RPMI7951 (cell line): ENCODE measurements around the gene USP40. TPM values are rescaled to one million over a fixed set of nuclear protein-coding genes. Genes with fewer than 3 reads are reported as not detected.

Experiments
- DNase-seq: peaks from one replicate; pipeline ENCODE4 v3.0.0-alpha.2; 2012; ENCODE audit warnings: low read depth
- total RNA-seq: library from RNA; depleted of rRNA; stranded (reverse); fragments of >200 nt; shearing (Covaris generic); gene quantifications from 2 replicates; pipeline ENCODE4 v1.2.3, GENCODE V29; 2014

The USP40 gene
- total RNA-seq, 1 experiment from 2014 or later: 26.0 TPM

- no peak for DNase-seq
Measured at GRCh38 chr2:233553366-233553765, 13.2 kb downstream of the USP40 start.

GRCh38 chr2:233551491-233551890 is 15.1 kb downstream of the USP40 start:
- no peak for DNase-seq

- no peak for DNase-seq
Measured at GRCh38 chr2:233546774-233547173, 19.8 kb downstream of the USP40 start.

DNA sequence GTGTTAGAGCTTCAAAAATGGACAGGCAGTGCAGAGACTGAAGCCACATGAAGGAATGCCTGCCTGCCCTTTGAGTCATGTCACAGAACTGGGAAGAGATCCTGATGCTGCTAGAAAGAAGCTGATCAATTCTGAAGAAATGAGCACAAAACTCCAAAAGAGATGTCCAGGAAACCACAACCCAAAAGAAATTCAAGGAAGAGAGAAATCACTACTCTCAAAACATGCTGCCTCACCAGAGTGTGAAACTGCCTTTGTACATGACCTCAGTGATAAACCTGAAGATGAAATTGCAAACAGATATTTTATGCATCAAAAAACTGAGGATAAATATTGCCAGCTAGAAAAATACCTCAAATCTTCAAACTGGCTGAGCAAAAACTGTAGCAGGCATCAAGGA is 20.5 kb downstream of the USP40 start:
- DNase-seq: no peak

- no peak for DNase-seq
Measured at GRCh38 chr2:233544200-233544610, 22.4 kb downstream of the USP40 start.

GRCh38 chr2:233542507-233542906 is 24.1 kb downstream of the USP40 start:
- peak; percentile 8 for DNase-seq

- no peak for DNase-seq
Measured at GRCh38 chr2:233538741-233539140, 27.8 kb downstream of the USP40 start.

GRCh38 chr2:233535271-233535670 is 31.3 kb downstream of the USP40 start:
- DNase-seq: no peak

DNA sequence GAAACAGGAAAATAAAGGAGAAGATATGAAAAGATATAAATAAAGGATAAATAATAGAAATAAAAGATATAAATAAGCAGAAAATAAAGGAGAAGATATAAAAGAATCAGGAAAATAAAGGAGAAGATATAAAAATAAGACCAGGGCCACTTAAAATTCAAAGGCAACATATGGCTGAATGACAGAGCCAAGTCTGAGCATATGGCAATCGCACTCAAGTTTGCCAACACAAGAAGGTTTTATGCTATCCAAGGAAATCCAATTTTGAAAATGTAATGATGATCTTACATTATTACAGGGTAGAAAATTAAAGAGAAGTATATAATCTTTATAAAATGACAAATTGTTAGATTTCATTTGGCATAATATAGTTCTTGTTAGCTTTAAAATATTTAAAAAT is 33.6 kb downstream of the USP40 start:
- no peak for DNase-seq

DNA sequence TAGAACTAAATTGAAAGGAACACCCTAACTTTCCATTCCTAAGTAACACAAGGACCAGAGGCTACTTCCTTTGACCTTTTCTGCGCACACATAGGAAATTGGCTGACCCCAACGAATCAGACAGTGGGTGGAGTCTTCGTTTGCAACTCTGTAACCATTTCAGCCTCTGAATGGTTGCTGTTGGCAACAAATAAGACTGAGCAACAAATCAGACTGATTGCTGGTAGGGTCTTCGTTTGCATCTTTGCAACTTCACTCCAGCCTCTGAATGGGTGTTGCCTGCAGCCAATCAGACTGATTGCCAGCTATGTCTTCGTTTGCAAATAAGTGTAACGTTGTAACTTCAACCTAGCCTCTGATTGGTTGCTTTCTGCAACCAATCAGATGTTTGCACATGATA is 34.6 kb downstream of the USP40 start:
- DNase-seq: no peak

GRCh38 chr2:233530381-233530780 is 36.2 kb downstream of the USP40 start:
- DNase-seq: no peak

DNA sequence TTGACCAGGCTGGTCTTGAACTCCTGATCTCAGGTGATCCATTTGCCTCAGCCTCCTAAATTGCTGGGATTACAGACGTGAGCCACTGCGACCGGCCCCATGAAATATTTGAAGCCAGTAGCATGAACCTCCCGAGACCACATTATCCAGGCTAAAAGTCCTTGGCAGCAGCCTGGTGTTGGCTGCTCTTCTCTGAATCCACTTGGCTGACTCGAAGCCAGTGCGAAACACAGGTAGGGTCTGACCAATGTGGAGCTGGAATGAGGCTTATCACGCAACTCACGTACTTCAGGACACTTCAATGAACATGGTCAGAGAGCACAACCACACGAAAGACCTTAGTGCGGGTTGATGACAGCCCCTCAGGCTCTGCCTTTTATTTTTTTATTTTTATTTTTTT is 38.4 kb downstream of the USP40 start:
- no peak for DNase-seq

DNA sequence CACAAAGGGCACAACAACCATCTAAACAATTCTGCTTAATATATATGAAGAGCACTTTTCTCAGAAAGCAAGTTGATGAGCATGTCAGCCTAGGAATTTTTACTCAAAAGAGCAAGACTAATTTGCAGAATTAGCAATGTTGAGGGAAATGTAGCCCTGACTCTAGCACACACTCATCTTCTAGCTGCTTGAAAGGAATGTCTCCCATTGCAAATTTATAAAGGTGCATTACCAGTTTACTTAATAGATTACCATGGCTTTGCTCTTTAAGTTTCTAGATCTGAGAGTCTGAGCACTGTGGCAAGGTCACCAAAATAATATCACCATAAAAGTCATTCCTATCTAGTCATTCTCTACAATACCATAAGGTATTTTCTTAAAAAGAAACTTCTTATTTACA is 40.8 kb downstream of the USP40 start:
- DNase-seq: no peak

- no peak for DNase-seq
Measured at GRCh38 chr2:233519787-233520611, 46.6 kb downstream of the USP40 start.

- no peak for DNase-seq
Measured at GRCh38 chr2:233513953-233514655, 52.5 kb downstream of the USP40 start.

DNA sequence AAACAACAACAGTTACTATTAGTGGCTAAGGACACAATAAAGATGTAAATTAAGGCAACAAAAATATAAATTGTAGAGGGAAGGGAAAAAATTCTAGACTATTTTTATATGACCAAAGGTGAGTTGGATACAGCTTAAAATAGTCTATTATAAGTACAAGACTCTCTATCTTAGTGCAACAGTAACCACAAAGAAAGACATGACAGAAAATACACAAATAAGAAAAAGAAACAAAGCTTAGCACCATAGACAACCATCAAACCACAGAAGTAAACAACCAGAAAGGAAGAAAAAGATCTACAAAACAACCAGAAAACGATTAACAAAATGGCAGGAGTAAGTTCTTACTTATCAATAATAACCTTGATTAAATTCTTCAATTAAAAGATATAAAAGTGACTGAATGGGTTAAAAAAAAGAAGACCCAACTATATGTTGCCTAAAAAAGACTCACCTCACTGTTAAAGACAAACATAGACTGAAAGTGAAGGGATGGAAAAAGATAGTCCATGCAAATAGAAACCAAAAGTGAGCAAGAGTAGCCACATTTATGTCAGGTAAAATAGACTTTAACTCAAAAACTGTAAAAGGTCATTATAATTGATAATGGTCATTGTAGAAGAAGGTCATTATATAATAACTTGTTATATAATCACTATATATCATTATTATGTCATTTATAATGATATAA is 62.5 kb downstream of the USP40 start:
- DNase-seq: no peak

DNA sequence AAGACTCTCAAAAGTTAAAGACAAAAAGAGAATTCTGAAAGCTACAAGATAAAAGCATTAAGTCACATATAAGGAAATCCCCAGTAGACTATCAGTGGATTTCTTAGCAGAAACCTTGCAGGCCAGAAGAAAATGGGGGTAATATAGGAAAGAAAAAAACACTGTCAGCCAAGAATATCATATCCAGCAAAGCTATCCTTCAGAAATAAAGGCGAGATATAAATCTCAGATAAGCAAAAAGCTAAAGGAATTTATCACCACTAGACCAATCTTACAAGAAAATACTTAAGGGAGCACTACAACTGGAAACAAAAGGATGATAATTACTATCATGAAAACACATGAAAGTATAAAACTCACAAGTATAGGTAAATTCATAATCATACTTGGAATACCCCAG is 63.1 kb downstream of the USP40 start:
- DNase-seq: no peak

GRCh38 chr2:233501198-233502076 is 65.1 kb downstream of the USP40 start:
- peak; percentile 65 for DNase-seq

DNA sequence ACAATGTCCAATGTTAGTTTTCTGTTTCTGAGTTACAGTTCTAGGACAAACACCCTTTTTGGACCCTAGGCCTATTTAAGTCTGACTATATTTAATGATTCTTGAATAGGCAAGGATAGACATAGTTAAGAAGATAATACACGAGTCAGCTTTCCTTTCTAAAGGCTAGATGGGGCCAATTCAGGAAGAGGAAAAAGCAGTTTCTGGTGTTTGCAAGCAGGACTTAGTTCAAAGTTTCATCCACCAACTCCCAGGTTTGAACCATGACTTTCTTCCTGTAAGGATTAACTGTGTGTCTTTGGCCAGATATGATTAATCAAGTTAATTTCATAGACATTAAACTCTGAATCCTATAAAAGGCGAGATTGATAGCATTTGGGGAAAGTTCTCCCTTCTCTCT is 66.7 kb downstream of the USP40 start:
- DNase-seq: no peak

GRCh38 chr2:233498126-233498525 is 68.5 kb downstream of the USP40 start:
- DNase-seq: no peak

GRCh38 chr2:233497692-233498091 is 68.9 kb downstream of the USP40 start:
- DNase-seq: no peak
